Measurements from ENCODE around the gene CHM. TPM values are rescaled to one million over a fixed set of nuclear protein-coding genes. Genes with fewer than 3 reads are reported as not detected.

The CHM gene
- total RNA-seq, 1 donor from 2014 or later, result 43.9 TPM

Small RNAs within 50 kb of the gene (microRNA-seq; reads per million reads assigned to microRNA genes)
- gene MIR1321 (not detected), gene MIR361 (7,638 reads per million, percentile 94 among the genes with 10 or more reads in this experiment)

Other genes starting within 250 kb of the CHM start
- gene DACH2, start 100.9 kb upstream of the CHM start, total RNA-seq (ENCODE audit: low replicate concordance), result 4.2 and 12.8 TPM in 2 replicates